Sigmoid colon (tissue), 4 donors: ENCODE results near the gene PPP2R2C.

ENCODE experiments used
- EP300 ChIP-seq, 4 donors: sonication (generic); formaldehyde crosslinking; IDR thresholded peaks; one replicate each; pipeline ENCODE4 v1.6.1; 2017; ENCODE audit warnings: antibody characterized with exemption in 4 of 4
- POLR2A ChIP-seq, 2 donors: fragments of 450-650 bp; IDR thresholded peaks; one replicate each; pipeline ENCODE4 v1.6.1; 2016; ENCODE audit warnings: antibody characterized with exemption in 2 of 2, mild to moderate bottlenecking in 2 of 2, moderate library complexity in 2 of 2

GRCh38 chr4:6297266-6297815, 175.1 kb downstream of the PPP2R2C start:
- no peak for TF ChIP-seq POLR2A (IDR thresholded peaks at IDR 0.05)
- TF ChIP-seq EP300 (IDR thresholded peaks at IDR 0.05), result no peak
